KMS-11 (cell line): ENCODE results near the gene B3GNT7.

ENCODE experiments used
- H2AFZ ChIP-seq: fragments of 200-600 bp; sonication (generic); 2 replicates; pipeline ENCODE4 v1.6.1; 2016; ENCODE audit warnings: antibody characterized with exemption, mixed run types, low read depth
- H3K27ac ChIP-seq: fragments of 200-600 bp; sonication (generic); 2 replicates; pipeline ENCODE4 v1.6.1; 2016; ENCODE audit warnings: mild to moderate bottlenecking, mixed run types
- H3K27me3 ChIP-seq: fragments of 200-600 bp; sonication (generic); 2 replicates; pipeline ENCODE4 v1.6.1; 2017; ENCODE audit warnings: mild to moderate bottlenecking, low read depth, mixed run types, moderate library complexity; ENCODE audit not compliant: insufficient read depth
- H3K36me3 ChIP-seq: fragments of 200-600 bp; sonication (generic); 2 replicates; pipeline ENCODE4 v1.6.1; 2017; ENCODE audit warnings: mild to moderate bottlenecking, mixed run types; ENCODE audit not compliant: insufficient read depth
- H3K4me1 ChIP-seq: fragments of 200-600 bp; sonication (generic); 2 replicates; pipeline ENCODE4 v1.6.1; 2016; ENCODE audit warnings: mild to moderate bottlenecking, low read depth, mixed run types; ENCODE audit not compliant: poor library complexity, severe bottlenecking
- H3K4me2 ChIP-seq: fragments of 200-600 bp; sonication (generic); 2 replicates; pipeline ENCODE4 v1.7.0; 2016; ENCODE audit warnings: mild to moderate bottlenecking, mixed run types
- H3K4me3 ChIP-seq: fragments of 200-600 bp; sonication (generic); IDR thresholded peaks from 2 replicates; pipeline ENCODE4 v1.6.1; 2017; ENCODE audit warnings: low read depth, low read length, mixed read lengths; ENCODE audit not compliant: insufficient read depth
- H3K79me2 ChIP-seq: fragments of 200-600 bp; sonication (generic); 2 replicates; pipeline ENCODE4 v1.6.1; 2016; ENCODE audit warnings: low read depth, mixed run types; ENCODE audit not compliant: insufficient read depth
- H3K9ac ChIP-seq: fragments of 200-600 bp; sonication (generic); 2 replicates; pipeline ENCODE4 v1.6.1; 2016; ENCODE audit warnings: mild to moderate bottlenecking, mixed run types
- H4K20me1 ChIP-seq: fragments of 200-600 bp; sonication (generic); 2 replicates; pipeline ENCODE4 v1.6.1; 2016; ENCODE audit warnings: mild to moderate bottlenecking, mixed run types; ENCODE audit not compliant: insufficient read depth
- CTCF ChIP-seq: fragments of 200-600 bp; sonication (generic); conservative IDR thresholded peaks from 2 replicates; pipeline ENCODE4 v1.6.1; 2017; ENCODE audit warnings: low read depth, mild to moderate bottlenecking, antibody characterized with exemption, low read length, moderate library complexity, mixed read lengths

Gene B3GNT7

GRCh38 chr2:231362555-231363184 lies 32.8 kb upstream of the B3GNT7 start:
- H2AFZ ChIP-seq: no peak overlapping the region
- no peaks in the 10 kb centered on the region for H3K27me3 ChIP-seq
- H3K4me3 ChIP-seq: no peak overlapping the region
- no peaks in the 10 kb centered on the region for H3K36me3 ChIP-seq
- no peak overlapping the region for H3K4me2 ChIP-seq
- TF ChIP-seq CTCF: no peak
- H3K27ac ChIP-seq: no peak overlapping the region
- H3K9ac ChIP-seq: no peak overlapping the region
- H3K4me1 ChIP-seq: peaks cover 5% of the 10 kb centered on the region
- H4K20me1 ChIP-seq: no peaks in the 10 kb centered on the region
- no peaks in the 10 kb centered on the region for H3K79me2 ChIP-seq

DNA sequence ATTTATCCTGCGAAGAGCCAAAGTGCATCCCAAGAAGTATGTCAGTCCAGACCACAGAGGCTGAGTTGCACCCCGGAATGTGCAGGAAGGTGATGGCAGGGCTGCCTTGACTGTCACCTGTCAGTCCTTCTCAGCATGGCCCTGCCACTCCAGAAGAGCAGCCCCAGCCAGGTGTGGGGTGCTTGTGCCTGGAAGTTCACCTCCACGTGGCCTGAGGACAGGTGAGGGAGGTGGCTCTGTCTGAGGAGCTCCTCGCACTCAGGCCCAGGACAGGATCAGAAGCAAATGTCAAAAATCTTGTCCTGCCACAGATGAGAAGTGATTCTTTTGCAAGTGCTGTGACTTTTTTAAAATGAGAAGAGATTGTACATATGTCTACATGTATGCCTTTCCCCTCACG lies 31.4 kb upstream of the B3GNT7 start:
- Histone ChIP-seq H3K27me3 (no peaks in the 10 kb centered on the region), H2AFZ (no peak overlapping the region), H4K20me1 (no peaks in the 10 kb centered on the region), H3K4me3 (no peak overlapping the region), H3K9ac (no peak overlapping the region), H3K79me2 (no peaks in the 10 kb centered on the region), H3K36me3 (no peaks in the 10 kb centered on the region), H3K27ac (no peak overlapping the region), H3K4me1 (no peaks in the 10 kb centered on the region), H3K4me2 (no peak overlapping the region)
- no peak for TF ChIP-seq CTCF

GRCh38 chr2:231364961-231365810 lies 30.3 kb upstream of the B3GNT7 start:
- no peaks in the 10 kb centered on the region for H3K4me1 ChIP-seq
- H3K4me3 ChIP-seq: no peak overlapping the region

GRCh38 chr2:231367178-231367577 lies 28.3 kb upstream of the B3GNT7 start:
- TF ChIP-seq CTCF: no peak
- Histone ChIP-seq H3K27ac (no peak overlapping the region), H3K27me3 (no peaks in the 10 kb centered on the region), H3K36me3 (no peaks in the 10 kb centered on the region), H3K79me2 (no peaks in the 10 kb centered on the region), H3K4me3 (no peak overlapping the region), H4K20me1 (no peaks in the 10 kb centered on the region), H2AFZ (no peak overlapping the region), H3K9ac (no peak overlapping the region), H3K4me2 (no peak overlapping the region), H3K4me1 (no peaks in the 10 kb centered on the region)

More at GRCh38 chr2:231364961-231365810, 30.3 kb upstream of the B3GNT7 start:
- Histone ChIP-seq H3K36me3 (no peaks in the 10 kb centered on the region), H3K79me2 (no peaks in the 10 kb centered on the region), H4K20me1 (no peaks in the 10 kb centered on the region), H3K27me3 (no peaks in the 10 kb centered on the region), H2AFZ (no peak overlapping the region), H3K9ac (no peak overlapping the region), H3K27ac (no peak overlapping the region), H3K4me2 (no peak overlapping the region)
- TF ChIP-seq CTCF: no peak
